ENCODE data around the gene EIF4G1. TPM values are rescaled to one million over a fixed set of nuclear protein-coding genes. Genes with fewer than 3 reads are reported as not detected.

Gene EIF4G1
- total and polyA plus RNA-seq, 10 of the 15 experiments (the other 5 are each of a cell fraction or from before 2014, with no cell fraction given): 5.7 to 462 (median 237) TPM

DNA sequence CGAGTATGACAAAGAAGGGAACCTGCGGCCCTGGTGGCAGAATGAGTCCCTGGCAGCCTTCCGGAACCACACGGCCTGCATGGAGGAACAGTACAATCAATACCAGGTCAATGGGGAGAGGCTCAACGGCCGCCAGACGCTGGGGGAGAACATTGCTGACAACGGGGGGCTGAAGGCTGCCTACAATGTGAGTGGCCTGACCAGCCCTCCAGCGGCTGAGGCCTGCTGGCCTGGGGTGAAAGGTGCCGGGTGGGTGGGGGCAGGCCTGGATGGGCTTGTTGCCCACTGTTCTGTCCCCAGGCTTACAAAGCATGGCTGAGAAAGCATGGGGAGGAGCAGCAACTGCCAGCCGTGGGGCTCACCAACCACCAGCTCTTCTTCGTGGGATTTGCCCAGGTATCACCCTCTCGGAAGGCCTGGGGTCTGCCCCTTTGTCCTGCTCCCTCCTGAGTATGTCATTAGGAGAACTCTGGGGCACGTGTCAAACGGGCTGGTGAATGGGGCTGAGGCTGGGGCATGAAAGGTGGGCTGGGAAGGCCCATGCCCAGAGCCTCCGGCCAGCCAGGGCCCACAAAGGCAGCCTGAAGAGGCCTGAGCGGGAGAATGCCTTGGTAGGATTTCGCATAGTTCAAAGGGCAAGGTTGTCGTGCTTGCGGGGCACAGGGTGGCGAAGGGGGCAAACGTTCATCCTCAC, 23.2 kb upstream of the EIF4G1 start (continued):
- no peak for TF ChIP-seq EP300 (IDR thresholded peaks at IDR 0.05; ENCODE audit: borderline replicate concordance in 1 of 2, control insufficient read depth in 1 of 2, low read depth in 2 of 2, low read length in 2 of 2)

DNA sequence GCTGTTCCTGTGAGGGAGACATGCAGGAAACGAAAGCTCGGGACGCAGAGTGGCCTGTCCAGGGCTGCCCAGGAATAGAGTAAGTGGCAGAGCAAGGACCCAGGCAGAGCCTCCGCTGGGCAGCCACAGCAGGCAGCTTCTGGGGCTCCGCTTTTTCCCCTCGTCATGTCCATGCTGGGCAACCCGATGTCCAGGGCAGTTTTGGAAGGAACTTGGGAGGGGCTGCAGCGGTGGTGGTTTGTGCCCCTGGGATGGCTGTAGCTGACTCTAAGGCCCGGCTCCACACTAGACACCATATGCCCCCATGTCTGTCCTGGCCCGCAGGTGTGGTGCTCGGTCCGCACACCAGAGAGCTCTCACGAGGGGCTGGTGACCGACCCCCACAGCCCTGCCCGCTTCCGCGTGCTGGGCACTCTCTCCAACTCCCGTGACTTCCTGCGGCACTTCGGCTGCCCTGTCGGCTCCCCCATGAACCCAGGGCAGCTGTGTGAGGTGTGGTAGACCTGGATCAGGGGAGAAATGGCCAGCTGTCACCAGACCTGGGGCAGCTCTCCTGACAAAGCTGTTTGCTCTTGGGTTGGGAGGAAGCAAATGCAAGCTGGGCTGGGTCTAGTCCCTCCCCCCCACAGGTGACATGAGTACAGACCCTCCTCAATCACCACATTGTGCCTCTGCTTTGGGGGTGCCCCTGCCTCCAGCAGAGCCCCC, 22.5 kb upstream of the EIF4G1 start:
- ChIA-PET POLR2A (no interaction called here), RAD21 (ENCODE audit: unreplicated experiment) (interaction anchor here (1.6 kb wide), 1 partner anchor 64 kb away, joined by 5 read pairs; no protein-coding TSS in a partner anchor), SMC1A (ENCODE audit: uncharacterized antibody, unreplicated experiment) (interaction anchor here (1.2 kb wide), 1 partner anchor 42 kb away, joined by 3 read pairs; the partner anchor contains the start of gene EEF1AKMT4), CTCF (interaction anchor here (0.7 to 1.3 kb wide), 3 partner anchors 14 to 878 kb away, joined by 3 to 4 read pairs (median 4); no protein-coding TSS in a partner anchor)
- Histone ChIP-seq H3K4me2 (ENCODE audit: control insufficient read depth, insufficient read depth) (no peak overlapping the region), H3K9me3 (replicated peaks; ENCODE audit: control insufficient read depth, insufficient read depth, low read length) (no peaks in the 10 kb centered on the region), H3K27ac (ENCODE audit: control insufficient read depth, insufficient read depth) (no peak overlapping the region), H3K9ac (ENCODE audit: control insufficient read depth, insufficient read depth, low read length) (no peak overlapping the region), H3K4me1 (ENCODE audit: control insufficient read depth, insufficient read depth, low read length) (no peaks in the 10 kb centered on the region), H2AFZ (ENCODE audit: control insufficient read depth, low read depth, low read length) (no peak overlapping the region), H3K4me3 (no peak overlapping the region), H4K20me1 (ENCODE audit: control insufficient read depth, insufficient read depth) (no peaks in the 10 kb centered on the region), H3K27me3 (replicated peaks in 1 of 2; ENCODE audit: control insufficient read depth in 2 of 2, insufficient read depth in 2 of 2, low read length in 1 of 2) (no peaks in the 10 kb centered on the region), H3K79me2 (ENCODE audit: control insufficient read depth, insufficient read depth, low read length) (no peaks in the 10 kb centered on the region), H3K36me3 (ENCODE audit: control insufficient read depth in 2 of 2, insufficient read depth in 2 of 2, low read length in 1 of 2) (no peaks in the 10 kb centered on the region)
- DNase-seq (ENCODE audit: low read depth, low spot score): no peak
- BruUV-seq (replicated peaks): no TSS peak
- in situ Hi-C loops (cut with MboI) (no loop called here), intact Hi-C loops (cut with micrococcal nuclease; ENCODE audit: unreplicated experiment) (no loop called here)
- ATAC-seq: no peak
- FAIRE-seq: no peak
- WGBS (ENCODE audit: insufficient coverage, insufficient replicate concordance, low lambda C conversion rate, missing lambda C conversion rate): 52% methylated on average over 21 of the region's 21 CpGs
- TF ChIP-seq POLR2AphosphoS5 (IDR thresholded peaks at IDR 0.05; ENCODE audit: low read length): no peak
- TF ChIP-seq POLR2A (IDR thresholded peaks at IDR 0.05; ENCODE audit: low read depth, low read length): no peak
- no peak for TF ChIP-seq RELA (IDR thresholded peaks at IDR 0.05; ENCODE audit: borderline replicate concordance, partially characterized antibody)
- TF ChIP-seq, protein P1, sequence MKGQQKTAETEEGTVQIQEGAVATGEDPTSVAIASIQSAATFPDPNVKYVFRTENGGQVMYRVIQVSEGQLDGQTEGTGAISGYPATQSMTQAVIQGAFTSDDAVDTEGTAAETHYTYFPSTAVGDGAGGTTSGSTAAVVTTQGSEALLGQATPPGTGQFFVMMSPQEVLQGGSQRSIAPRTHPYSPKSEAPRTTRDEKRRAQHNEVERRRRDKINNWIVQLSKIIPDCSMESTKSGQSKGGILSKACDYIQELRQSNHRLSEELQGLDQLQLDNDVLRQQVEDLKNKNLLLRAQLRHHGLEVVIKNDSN (IDR thresholded peaks at IDR 0.05; ENCODE audit: borderline replicate concordance, extremely low read length, insufficient read depth, low read depth, low read length): no peak
- no peak for TF ChIP-seq GATAD2B (conservative IDR thresholded peaks at IDR 0.05; ENCODE audit: low read depth)
- no peak for TF ChIP-seq EZH2 (IDR thresholded peaks at IDR 0.05; ENCODE audit: borderline replicate concordance, control insufficient read depth, low read depth, low read length)
